Measurements from ENCODE around the gene PPP1R3G.
A peak's percentile ranks its signal among the peaks of the same experiment; 100 is the strongest.
"Not testable (repeated sequence)": the region's sequence is repeated elsewhere in the genome, so short reads cannot be mapped to it uniquely, and the experiment has no call there.

The PPP1R3G gene

DNA sequence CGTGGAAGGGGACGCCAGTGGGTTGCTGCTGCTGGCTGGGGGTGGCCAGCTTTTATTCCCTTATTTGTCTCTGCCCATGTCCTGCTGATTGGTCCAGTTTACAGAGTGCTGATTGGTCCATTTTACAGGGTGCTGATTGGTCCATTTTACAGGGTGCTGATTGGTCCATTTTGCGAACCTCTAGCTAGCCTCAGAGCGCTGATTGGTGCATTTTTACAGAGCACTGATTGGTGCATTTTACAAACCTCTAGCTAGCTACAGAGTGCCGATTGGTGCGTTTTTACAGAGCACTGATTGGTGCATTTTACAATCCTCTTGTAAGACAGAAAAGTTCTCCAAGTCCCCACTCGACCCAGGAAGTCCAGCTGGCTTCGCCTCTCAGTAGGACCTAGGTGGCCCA lies 35.4 kb downstream of the PPP1R3G start:
- H3K4me3 ChIP-seq (ENCODE audit: low read length in 2 of 2); H3K14ac ChIP-seq (ENCODE audit: low read length); H3K4me2 ChIP-seq (ENCODE audit: insufficient read depth, low read length, poor library complexity, severe bottlenecking); H2BK120ac ChIP-seq (ENCODE audit: low read depth, low read length); H3K27me3 ChIP-seq (ENCODE audit: control insufficient read depth in 3 of 3, insufficient read depth in 3 of 3, low read depth in 1 of 3, low read length in 3 of 3); H3K9me3 ChIP-seq (replicated peaks in 1 of 2; ENCODE audit: control insufficient read depth in 2 of 2, insufficient read depth in 1 of 2, low read depth in 1 of 2, low read length in 2 of 2); DNase-seq (ENCODE audit: low spot score); H3K18ac ChIP-seq (ENCODE audit: low read length); H2AFZ ChIP-seq (ENCODE audit: low read length); H3K9ac ChIP-seq (ENCODE audit: low read depth, low read length, poor library complexity); H3K27ac ChIP-seq (replicated peaks; ENCODE audit: low read length); H2BK5ac ChIP-seq (ENCODE audit: low read length); H3K36me3 ChIP-seq (replicated peaks in 1 of 2; ENCODE audit: control insufficient read depth in 2 of 2, insufficient read depth in 2 of 2, low read length in 2 of 2); H4K8ac ChIP-seq (ENCODE audit: low read depth, low read length); H2BK15ac ChIP-seq (ENCODE audit: low read length); H3K23ac ChIP-seq (ENCODE audit: low read depth, low read length, poor library complexity); H2BK12ac ChIP-seq (ENCODE audit: low read length); H3K79me1 ChIP-seq (ENCODE audit: low read depth, low read length); H3K4me1 ChIP-seq (ENCODE audit: control insufficient read depth in 2 of 2, insufficient read depth in 1 of 2, low read depth in 1 of 2, low read length in 2 of 2); H2AK5ac ChIP-seq (ENCODE audit: low read depth, low read length); H3K4ac ChIP-seq (ENCODE audit: low read length); H4K91ac ChIP-seq (ENCODE audit: low read depth, low read length, poor library complexity): not testable (repeated sequence)
- WGBS, 2 donors (ENCODE audit: extremely low coverage in 2 of 2, insufficient read length in 2 of 2, insufficient replicate concordance in 1 of 2): no CpG with 5 or more reads among the region's 8 CpGs

DNA sequence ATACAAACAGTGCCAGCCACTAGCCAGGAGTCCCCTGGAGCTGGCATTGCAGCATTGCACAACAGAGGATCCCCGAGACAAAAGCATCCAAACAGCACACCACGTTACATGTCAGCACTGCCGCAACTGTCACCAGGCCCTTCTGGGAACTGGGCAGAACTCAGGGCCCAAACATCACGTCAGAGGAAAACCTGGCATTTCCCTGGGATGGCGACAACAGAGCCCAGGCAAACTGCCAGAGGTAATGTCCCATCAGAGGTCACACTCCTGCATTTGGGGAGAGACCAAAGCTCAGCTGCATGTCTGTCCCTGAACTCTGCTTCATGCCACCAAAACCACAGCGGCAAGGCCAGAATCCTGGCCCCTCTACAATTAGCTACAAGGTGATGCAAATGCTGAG lies 36.3 kb downstream of the PPP1R3G start:
- Histone ChIP-seq H3K4ac (ENCODE audit: low read length) (no peak overlapping the region), H2AFZ (ENCODE audit: low read length) (no peak overlapping the region), H2BK120ac (ENCODE audit: low read depth, low read length) (no peak overlapping the region), H4K91ac (ENCODE audit: low read depth, low read length, poor library complexity) (no peak overlapping the region), H3K23ac (ENCODE audit: low read depth, low read length, poor library complexity) (no peak overlapping the region), H3K9ac (ENCODE audit: low read depth, low read length, poor library complexity) (no peak overlapping the region), H3K4me1 (ENCODE audit: control insufficient read depth in 2 of 2, insufficient read depth in 1 of 2, low read depth in 1 of 2, low read length in 2 of 2) (peaks cover 0 to 5% of the 10 kb centered on the region in 2 donors), H4K8ac (ENCODE audit: low read depth, low read length) (no peak overlapping the region), H3K4me2 (ENCODE audit: insufficient read depth, low read length, poor library complexity, severe bottlenecking) (no peak overlapping the region), H3K9me3 (replicated peaks in 1 of 2; ENCODE audit: control insufficient read depth in 2 of 2, insufficient read depth in 1 of 2, low read depth in 1 of 2, low read length in 2 of 2) (no peaks in the 10 kb centered on the region), H3K14ac (ENCODE audit: low read length) (no peak overlapping the region), H2BK12ac (ENCODE audit: low read length) (no peak overlapping the region), H3K79me1 (ENCODE audit: low read depth, low read length) (peaks cover 2% of the 10 kb centered on the region), H3K18ac (ENCODE audit: low read length) (peak overlapping the region; percentile 40), H2AK5ac (ENCODE audit: low read depth, low read length) (no peak overlapping the region), H2BK15ac (ENCODE audit: low read length) (no peak overlapping the region), H3K27ac (replicated peaks; ENCODE audit: low read length) (no peak overlapping the region), H3K36me3 (replicated peaks in 1 of 2; ENCODE audit: control insufficient read depth in 2 of 2, insufficient read depth in 2 of 2, low read length in 2 of 2) (no peaks in the 10 kb centered on the region), H3K27me3 (ENCODE audit: control insufficient read depth in 3 of 3, insufficient read depth in 3 of 3, low read depth in 1 of 3, low read length in 3 of 3) (no peaks in the 10 kb centered on the region), H2BK5ac (ENCODE audit: low read length) (no peak overlapping the region), H3K4me3 (ENCODE audit: low read length in 2 of 2) (no peak overlapping the region)
- WGBS, 2 donors (ENCODE audit: extremely low coverage in 2 of 2, insufficient read length in 2 of 2, insufficient replicate concordance in 1 of 2): no CpG with 5 or more reads among the region's 6 CpGs
- DNase-seq (ENCODE audit: low spot score): no peak

- Histone ChIP-seq H4K8ac (ENCODE audit: low read depth, low read length) (no peak overlapping the region), H2AFZ (ENCODE audit: low read length) (no peak overlapping the region), H3K27me3 (ENCODE audit: control insufficient read depth in 3 of 3, insufficient read depth in 3 of 3, low read depth in 1 of 3, low read length in 3 of 3) (no peaks in the 10 kb centered on the region), H3K23ac (ENCODE audit: low read depth, low read length, poor library complexity) (no peak overlapping the region), H3K14ac (ENCODE audit: low read length) (no peak overlapping the region), H3K4me1 (ENCODE audit: control insufficient read depth in 2 of 2, insufficient read depth in 1 of 2, low read depth in 1 of 2, low read length in 2 of 2) (peaks cover 0 to 5% of the 10 kb centered on the region in 2 donors), H2AK5ac (ENCODE audit: low read depth, low read length) (no peak overlapping the region), H2BK15ac (ENCODE audit: low read length) (no peak overlapping the region), H2BK120ac (ENCODE audit: low read depth, low read length) (no peak overlapping the region), H3K4ac (ENCODE audit: low read length) (no peak overlapping the region), H3K18ac (ENCODE audit: low read length) (no peak overlapping the region), H3K36me3 (replicated peaks in 1 of 2; ENCODE audit: control insufficient read depth in 2 of 2, insufficient read depth in 2 of 2, low read length in 2 of 2) (no peaks in the 10 kb centered on the region), H2BK5ac (ENCODE audit: low read length) (no peak overlapping the region), H3K9me3 (replicated peaks in 1 of 2; ENCODE audit: control insufficient read depth in 2 of 2, insufficient read depth in 1 of 2, low read depth in 1 of 2, low read length in 2 of 2) (no peaks in the 10 kb centered on the region), H3K9ac (ENCODE audit: low read depth, low read length, poor library complexity) (no peak overlapping the region), H4K91ac (ENCODE audit: low read depth, low read length, poor library complexity) (no peak overlapping the region), H3K4me2 (ENCODE audit: insufficient read depth, low read length, poor library complexity, severe bottlenecking) (no peak overlapping the region), H3K27ac (replicated peaks; ENCODE audit: low read length) (no peak overlapping the region), H3K79me1 (ENCODE audit: low read depth, low read length) (peaks cover 2% of the 10 kb centered on the region), H3K4me3 (ENCODE audit: low read length in 2 of 2) (no peak overlapping the region), H2BK12ac (ENCODE audit: low read length) (no peak overlapping the region)
- no peak for DNase-seq (ENCODE audit: low spot score)
- no CpG with 5 or more reads among the region's 7 CpGs for WGBS, 2 donors (ENCODE audit: extremely low coverage in 2 of 2, insufficient read length in 2 of 2, insufficient replicate concordance in 1 of 2)
Observed at GRCh38 chr6:5121956-5122355, 36.8 kb downstream of the PPP1R3G start.

GRCh38 chr6:5122504-5123112 lies 37.5 kb downstream of the PPP1R3G start:
- Histone ChIP-seq H2AFZ (ENCODE audit: low read length) (no peak overlapping the region), H3K4me1 (ENCODE audit: control insufficient read depth in 2 of 2, insufficient read depth in 1 of 2, low read depth in 1 of 2, low read length in 2 of 2) (peaks cover 0 to 5% of the 10 kb centered on the region in 2 donors), H3K14ac (ENCODE audit: low read length) (no peak overlapping the region), H3K9ac (ENCODE audit: low read depth, low read length, poor library complexity) (no peak overlapping the region), H2BK12ac (ENCODE audit: low read length) (no peak overlapping the region), H3K27ac (replicated peaks; ENCODE audit: low read length) (no peak overlapping the region), H3K4me3 (ENCODE audit: low read length in 2 of 2) (no peak overlapping the region), H2AK5ac (ENCODE audit: low read depth, low read length) (no peak overlapping the region), H3K9me3 (replicated peaks in 1 of 2; ENCODE audit: control insufficient read depth in 2 of 2, insufficient read depth in 1 of 2, low read depth in 1 of 2, low read length in 2 of 2) (no peaks in the 10 kb centered on the region), H3K4ac (ENCODE audit: low read length) (no peak overlapping the region), H3K36me3 (replicated peaks in 1 of 2; ENCODE audit: control insufficient read depth in 2 of 2, insufficient read depth in 2 of 2, low read length in 2 of 2) (no peaks in the 10 kb centered on the region), H3K27me3 (ENCODE audit: control insufficient read depth in 3 of 3, insufficient read depth in 3 of 3, low read depth in 1 of 3, low read length in 3 of 3) (no peaks in the 10 kb centered on the region), H2BK120ac (ENCODE audit: low read depth, low read length) (no peak overlapping the region), H4K91ac (ENCODE audit: low read depth, low read length, poor library complexity) (no peak overlapping the region), H3K79me1 (ENCODE audit: low read depth, low read length) (peaks cover 2% of the 10 kb centered on the region), H3K4me2 (ENCODE audit: insufficient read depth, low read length, poor library complexity, severe bottlenecking) (no peak overlapping the region), H3K23ac (ENCODE audit: low read depth, low read length, poor library complexity) (peak overlapping the region; percentile 50), H4K8ac (ENCODE audit: low read depth, low read length) (no peak overlapping the region), H2BK15ac (ENCODE audit: low read length) (no peak overlapping the region), H3K18ac (ENCODE audit: low read length) (peak overlapping the region; percentile 6), H2BK5ac (ENCODE audit: low read length) (no peak overlapping the region)
- WGBS, 2 donors (ENCODE audit: extremely low coverage in 2 of 2, insufficient read length in 2 of 2, insufficient replicate concordance in 1 of 2): no CpG with 5 or more reads among the region's 18 CpGs
- no peak for DNase-seq (ENCODE audit: low spot score)

Data from neuronal stem cell (in vitro differentiated cells).